ENCODE measurements around the gene MAST2.

The MAST2 gene

GRCh38 chr1:46001081-46001785 lies 197.8 kb downstream of the MAST2 start:
- no peak for DNase-seq (ENCODE audit: low read depth, low spot score)

GRCh38 chr1:46002551-46003150 lies 199.2 kb downstream of the MAST2 start:
- no peak for DNase-seq (ENCODE audit: low read depth, low spot score)
- H3K4me3 ChIP-seq (ENCODE audit: low read length), result no peak overlapping the region

More at GRCh38 chr1:46001081-46001785, 197.8 kb downstream of the MAST2 start:
- no peak overlapping the region for H3K4me3 ChIP-seq (ENCODE audit: low read length)

DNA sequence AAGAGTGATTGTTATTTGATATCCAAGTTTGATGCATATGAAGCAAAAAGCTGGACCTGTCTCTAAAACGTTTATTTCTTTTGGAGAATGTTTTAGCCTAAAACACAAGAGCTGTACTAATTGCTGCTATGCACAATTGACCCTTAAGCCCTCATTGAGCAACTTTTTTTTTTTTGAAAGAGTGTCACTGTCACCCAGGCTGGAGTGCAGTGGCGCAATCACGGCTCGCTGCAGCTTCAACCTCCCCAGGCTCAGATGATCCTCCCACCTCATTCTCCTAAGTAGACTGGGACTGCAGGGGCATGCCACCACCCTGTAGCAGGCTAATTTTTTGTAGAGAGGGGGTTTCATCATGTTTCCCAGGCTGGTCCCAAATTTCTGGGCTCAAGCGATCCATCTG lies 199.9 kb downstream of the MAST2 start:
- no peak for DNase-seq (ENCODE audit: low read depth, low spot score)

GRCh38 chr1:46004492-46004891 lies 201.1 kb downstream of the MAST2 start:
- DNase-seq (ENCODE audit: low read depth, low spot score), result no peak
- no peak overlapping the region for H3K4me3 ChIP-seq (ENCODE audit: low read length)

More for the DNA sequence above, 199.9 kb downstream of the MAST2 start:
- H3K4me3 ChIP-seq (ENCODE audit: low read length), result no peak overlapping the region

DNA sequence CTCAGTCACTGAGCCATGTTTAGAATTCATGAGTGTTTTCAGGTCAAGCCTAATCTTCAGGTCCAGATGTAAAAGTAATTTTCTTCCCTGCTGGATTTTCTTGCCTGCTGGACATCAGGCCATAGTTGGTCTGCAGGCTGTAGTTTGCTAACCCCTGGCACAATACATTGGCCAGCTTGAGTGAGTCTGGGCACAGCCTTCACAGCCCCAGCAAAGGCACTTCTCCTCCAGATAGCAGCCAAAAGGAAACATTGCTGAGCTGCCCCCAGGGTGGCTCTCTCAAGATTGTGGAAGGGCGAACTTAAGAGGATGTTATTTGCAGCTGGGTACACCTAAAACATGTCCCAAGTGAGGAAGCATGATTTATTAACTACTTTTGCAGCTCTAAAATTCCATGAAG lies 202.2 kb downstream of the MAST2 start:
- no peak for DNase-seq (ENCODE audit: low read depth, low spot score)
- no peak overlapping the region for H3K4me3 ChIP-seq (ENCODE audit: low read length)

DNA sequence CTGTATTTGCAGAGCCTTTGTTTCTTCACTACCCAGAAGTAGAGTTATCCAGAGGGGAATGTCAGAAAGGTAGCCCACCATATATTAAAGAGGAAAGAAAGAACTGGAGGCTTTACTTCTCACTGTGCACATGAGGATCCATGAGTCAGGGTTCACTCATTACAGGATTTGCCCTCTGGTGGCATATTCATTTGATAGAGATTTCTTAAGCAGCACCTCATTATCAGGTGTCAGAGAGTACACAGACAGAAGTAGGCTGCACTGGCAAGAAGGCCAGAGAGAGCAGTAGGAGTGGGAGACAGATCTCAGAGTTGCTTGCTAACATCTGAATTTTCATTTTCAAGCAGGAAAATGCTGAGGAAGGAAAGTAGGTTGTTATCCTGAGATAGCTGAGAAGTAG lies 205.2 kb downstream of the MAST2 start:
- no peak overlapping the region for H3K4me3 ChIP-seq (ENCODE audit: low read length)
- no peak for DNase-seq (ENCODE audit: low read depth, low spot score)

DNA sequence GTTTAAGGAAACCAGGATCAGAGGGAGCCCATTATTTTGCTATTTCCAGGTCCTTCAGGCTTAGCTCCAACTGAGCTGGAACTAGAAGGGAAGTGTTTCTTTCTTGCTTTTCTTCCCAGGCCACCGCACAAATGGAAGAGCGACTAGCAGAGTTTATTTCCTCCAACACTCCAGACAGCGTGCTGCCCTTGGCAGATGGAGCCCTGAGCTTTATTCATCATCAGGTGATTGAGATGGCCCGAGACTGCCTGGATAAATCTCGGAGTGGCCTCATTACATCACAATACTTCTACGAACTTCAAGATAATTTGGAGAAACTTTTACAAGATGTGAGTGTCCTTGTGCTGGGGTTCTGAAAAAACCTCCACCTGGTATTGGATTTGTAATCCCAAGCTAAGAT lies 207.2 kb downstream of the MAST2 start:
- no peak overlapping the region for H3K4me3 ChIP-seq (ENCODE audit: low read length)
- DNase-seq (ENCODE audit: low read depth, low spot score), result no peak

DNA sequence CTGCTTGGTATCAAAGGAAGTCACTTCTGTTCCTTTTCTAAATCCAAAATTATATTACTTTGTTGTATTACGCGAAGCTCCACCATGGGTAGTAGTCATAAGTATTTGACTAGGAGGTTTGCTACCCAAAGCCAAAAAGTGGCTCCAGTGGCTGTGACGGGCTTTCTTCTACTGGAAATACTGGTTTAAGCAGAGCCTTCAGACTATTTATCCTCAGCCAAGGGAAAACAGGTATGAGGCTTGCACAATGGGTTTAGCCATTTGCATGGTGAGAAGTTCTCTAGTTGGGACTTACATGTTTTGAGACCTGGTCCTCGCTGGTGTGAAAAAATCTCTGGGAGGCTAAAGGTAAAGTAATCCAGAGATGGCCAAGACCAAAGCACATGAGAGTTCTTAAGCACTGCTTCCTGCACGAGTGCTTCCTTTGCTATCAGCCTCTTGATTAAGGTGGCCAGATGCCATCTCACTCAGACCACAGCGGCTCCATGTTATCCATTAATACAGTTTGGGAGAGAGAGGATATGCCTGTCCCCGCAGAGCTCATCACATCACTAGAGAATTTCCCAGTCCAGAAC lies 207.8 kb downstream of the MAST2 start:
- no peak overlapping the region for H3K4me3 ChIP-seq (ENCODE audit: low read length)
- DNase-seq (ENCODE audit: low read depth, low spot score), result no peak

GRCh38 chr1:46012236-46012635 lies 208.8 kb downstream of the MAST2 start:
- no peak overlapping the region for H3K4me3 ChIP-seq (ENCODE audit: low read length)
- no peak for DNase-seq (ENCODE audit: low read depth, low spot score)

- no peak for DNase-seq (ENCODE audit: low read depth, low spot score)
- no peak overlapping the region for H3K4me3 ChIP-seq (ENCODE audit: low read length)
Observed at GRCh38 chr1:46013581-46013980, 210.2 kb downstream of the MAST2 start.

- no peak for DNase-seq (ENCODE audit: low read depth, low spot score)
- H3K4me3 ChIP-seq (ENCODE audit: low read length), result no peak overlapping the region
Observed at GRCh38 chr1:46017876-46018503, 214.6 kb downstream of the MAST2 start.

GRCh38 chr1:46019348-46019747 lies 215.9 kb downstream of the MAST2 start:
- no peak overlapping the region for H3K4me3 ChIP-seq (ENCODE audit: low read length)
- DNase-seq (ENCODE audit: low read depth, low spot score), result no peak

GRCh38 chr1:46020010-46020409 lies 216.6 kb downstream of the MAST2 start:
- no peak overlapping the region for H3K4me3 ChIP-seq (ENCODE audit: low read length)
- DNase-seq (ENCODE audit: low read depth, low spot score), result no peak

- DNase-seq (ENCODE audit: low read depth, low spot score), result no peak
Observed at GRCh38 chr1:46021046-46021996, 217.9 kb downstream of the MAST2 start.

GRCh38 chr1:46026531-46026930 lies 223.1 kb downstream of the MAST2 start:
- no peak for DNase-seq (ENCODE audit: low read depth, low spot score)
- no peak overlapping the region for H3K4me3 ChIP-seq (ENCODE audit: low read length)

More at GRCh38 chr1:46021046-46021996, 217.9 kb downstream of the MAST2 start:
- no peak overlapping the region for H3K4me3 ChIP-seq (ENCODE audit: low read length)

GRCh38 chr1:46027788-46028573 lies 224.6 kb downstream of the MAST2 start:
- no peak for DNase-seq (ENCODE audit: low read depth, low spot score)
- no peak overlapping the region for H3K4me3 ChIP-seq (ENCODE audit: low read length)

- no peak overlapping the region for H3K4me3 ChIP-seq (ENCODE audit: low read length)
- no peak for DNase-seq (ENCODE audit: low read depth, low spot score)
Observed at GRCh38 chr1:46030074-46030870, 226.9 kb downstream of the MAST2 start.
